ENCODE results near the gene CNTN4.
A peak's percentile ranks its signal among the peaks of the same experiment; 100 is the strongest.

The CNTN4 gene

DNA sequence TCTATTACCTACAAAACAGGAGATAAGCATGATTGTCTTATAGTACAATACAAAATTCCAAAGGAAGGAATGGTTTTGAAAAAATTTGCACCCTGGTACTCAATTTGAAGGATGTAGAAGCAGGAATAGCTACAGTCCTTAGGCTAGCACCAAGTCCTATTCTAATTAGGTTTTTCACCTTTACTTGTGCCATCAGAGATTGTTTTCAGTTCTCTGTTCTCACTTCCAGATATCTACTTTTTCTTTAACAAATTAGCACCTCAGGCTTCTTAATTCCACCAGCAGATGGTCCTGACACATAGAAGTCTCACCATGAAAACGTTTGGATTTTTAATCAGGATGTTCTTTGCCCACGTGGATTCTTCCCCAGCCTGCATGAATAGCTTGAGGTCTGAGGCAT, 967.7 kb downstream of the CNTN4 start:
- no peak for DNase-seq (ENCODE audit: low read depth, low spot score)
- H3K27ac ChIP-seq, result no peak overlapping the region

DNA sequence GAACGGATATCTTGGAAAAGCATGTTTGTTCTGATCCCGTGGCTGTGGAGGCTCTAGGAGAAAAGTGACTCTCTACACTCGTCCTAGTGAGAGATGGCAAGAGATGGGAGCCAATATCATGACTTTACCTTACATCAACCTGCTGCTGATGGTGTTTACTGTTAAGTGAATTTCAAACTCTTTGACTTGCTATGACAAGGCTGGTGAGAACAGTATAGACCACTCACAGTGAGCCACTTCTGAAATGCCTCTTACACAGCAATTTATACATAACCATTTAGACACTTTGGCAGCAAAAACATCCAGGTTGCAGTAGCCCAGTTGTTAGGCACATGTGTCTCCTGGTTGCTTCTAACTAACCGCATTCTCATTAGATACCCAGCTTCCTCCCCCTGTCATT, 968.2 kb downstream of the CNTN4 start:
- no peak for DNase-seq (ENCODE audit: low read depth, low spot score)
- H3K27ac ChIP-seq, result no peak overlapping the region

DNA sequence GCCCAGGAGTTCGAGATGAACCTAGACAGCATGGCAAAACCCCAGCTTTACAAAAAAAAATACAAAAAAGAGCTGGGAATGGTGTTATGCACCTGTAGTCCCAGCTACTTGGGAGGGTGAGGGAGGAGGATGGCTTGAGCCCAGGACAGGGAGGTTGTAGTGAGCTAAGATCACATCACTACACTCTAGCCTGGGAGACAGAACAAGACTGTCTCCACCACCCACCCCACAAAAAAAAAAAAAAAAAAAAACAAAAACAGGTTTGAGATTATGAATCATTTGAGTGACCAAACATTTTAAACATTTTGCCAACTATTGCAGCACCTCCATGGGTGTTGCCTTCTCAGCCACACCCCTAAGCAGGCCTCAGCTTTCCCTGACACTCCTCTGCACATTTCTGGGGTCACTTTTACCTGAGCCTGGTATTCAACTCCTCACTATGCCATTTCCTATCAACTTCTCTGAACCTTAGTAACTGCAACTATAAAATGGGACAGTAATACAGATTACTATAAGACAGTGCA, 969.8 kb downstream of the CNTN4 start:
- H3K27ac ChIP-seq, result peak overlapping the region; percentile 75
- DNase-seq (ENCODE audit: low read depth, low spot score), result peak; percentile 27

DNA sequence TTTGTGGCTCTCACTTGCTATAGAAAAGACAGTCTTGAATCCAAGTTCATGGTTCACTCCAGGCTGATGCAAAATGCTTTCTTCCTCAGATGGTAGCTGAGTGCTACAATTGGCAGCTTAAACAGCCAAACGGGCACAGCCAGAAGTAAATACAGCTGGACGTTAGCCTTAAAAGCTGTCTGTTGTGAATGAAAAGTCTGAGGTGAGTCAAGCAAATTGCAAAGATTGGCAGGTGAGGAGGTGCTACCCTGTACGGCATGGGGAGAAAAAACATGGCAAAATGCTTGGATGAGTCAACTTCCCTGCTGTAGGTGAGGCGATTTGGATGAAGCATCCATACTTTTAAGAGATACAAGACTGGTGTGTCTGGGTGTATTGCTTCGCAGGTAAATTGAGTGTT, 971.1 kb downstream of the CNTN4 start:
- DNase-seq (ENCODE audit: low read depth, low spot score), result peak; percentile 14
- peak overlapping the region; percentile 75 for H3K27ac ChIP-seq

DNA sequence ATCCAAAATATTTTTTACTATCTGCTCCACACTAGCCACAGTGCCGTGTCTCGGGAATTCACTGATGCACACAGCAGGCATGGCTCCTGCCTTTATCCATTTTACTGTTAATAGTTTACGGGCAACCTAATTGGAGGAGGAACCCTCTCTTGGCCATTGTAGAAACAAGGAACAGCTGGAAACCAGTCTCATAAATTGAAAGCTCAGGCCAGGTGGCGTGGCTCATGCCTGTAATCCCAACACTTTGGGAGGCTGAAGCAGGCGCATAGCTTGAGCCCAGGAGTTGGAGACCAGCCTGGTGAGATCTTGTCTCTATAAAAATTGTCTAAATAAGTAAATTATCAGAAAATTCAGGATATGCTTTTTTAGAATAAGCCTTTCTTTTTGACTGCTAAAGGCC, 972.5 kb downstream of the CNTN4 start:
- H3K27ac ChIP-seq, result no peak overlapping the region
- no peak for DNase-seq (ENCODE audit: low read depth, low spot score)

DNA sequence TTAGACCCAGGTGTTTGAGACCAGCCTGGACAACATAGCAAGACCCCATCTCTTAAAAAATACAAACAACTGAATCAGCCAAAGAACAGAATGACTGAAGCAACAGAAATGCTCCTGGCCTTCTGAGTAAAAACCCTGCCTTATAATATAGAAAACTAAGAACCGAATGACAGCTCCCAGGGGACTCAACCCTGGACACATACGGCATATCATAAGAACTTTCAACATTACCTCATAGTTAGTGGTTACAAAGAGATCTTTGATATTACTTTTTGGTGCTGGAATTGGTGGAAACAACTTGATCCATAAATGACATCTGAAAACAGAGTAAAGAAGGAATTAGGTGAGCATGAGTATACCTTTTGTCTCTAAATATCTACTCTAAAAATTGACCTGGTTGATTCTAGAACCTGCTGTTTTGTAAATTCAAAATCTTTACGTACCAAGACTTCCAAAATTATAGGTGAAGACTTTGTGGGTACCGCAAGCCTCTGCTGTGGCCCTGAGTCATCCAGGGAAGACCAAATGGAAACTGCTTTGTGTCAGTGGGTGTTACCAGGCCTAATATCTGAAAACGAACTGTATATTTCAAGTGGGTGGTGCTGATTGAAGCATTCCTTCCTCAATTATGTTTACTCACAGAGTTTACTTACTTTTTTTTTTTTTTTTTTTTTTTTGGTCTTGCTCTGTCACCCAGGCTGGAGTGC, 976.0 kb downstream of the CNTN4 start:
- DNase-seq (ENCODE audit: low read depth, low spot score), result no peak
- no peak overlapping the region for H3K27ac ChIP-seq

DNA sequence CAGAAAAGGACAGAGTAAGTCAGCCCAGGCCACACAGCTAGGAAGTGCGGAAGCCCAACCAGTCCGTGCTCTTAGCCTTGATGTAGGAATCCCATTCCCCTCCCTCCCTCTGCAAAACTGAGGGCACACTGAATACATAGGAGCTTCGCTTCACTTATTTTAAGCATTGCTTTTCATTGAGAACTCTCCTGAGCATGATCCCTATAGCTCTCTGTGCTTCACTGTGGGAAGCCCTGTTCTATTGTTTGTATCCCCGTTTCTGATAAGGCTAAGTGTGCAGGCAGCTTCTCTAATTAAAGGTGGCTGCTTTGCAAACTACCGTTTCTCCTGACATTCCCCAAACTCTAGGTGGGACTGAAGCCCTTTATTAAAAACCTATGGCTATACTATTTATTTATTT, 981.6 kb downstream of the CNTN4 start:
- no peak for DNase-seq (ENCODE audit: low read depth, low spot score)
- H3K27ac ChIP-seq, result no peak overlapping the region

DNA sequence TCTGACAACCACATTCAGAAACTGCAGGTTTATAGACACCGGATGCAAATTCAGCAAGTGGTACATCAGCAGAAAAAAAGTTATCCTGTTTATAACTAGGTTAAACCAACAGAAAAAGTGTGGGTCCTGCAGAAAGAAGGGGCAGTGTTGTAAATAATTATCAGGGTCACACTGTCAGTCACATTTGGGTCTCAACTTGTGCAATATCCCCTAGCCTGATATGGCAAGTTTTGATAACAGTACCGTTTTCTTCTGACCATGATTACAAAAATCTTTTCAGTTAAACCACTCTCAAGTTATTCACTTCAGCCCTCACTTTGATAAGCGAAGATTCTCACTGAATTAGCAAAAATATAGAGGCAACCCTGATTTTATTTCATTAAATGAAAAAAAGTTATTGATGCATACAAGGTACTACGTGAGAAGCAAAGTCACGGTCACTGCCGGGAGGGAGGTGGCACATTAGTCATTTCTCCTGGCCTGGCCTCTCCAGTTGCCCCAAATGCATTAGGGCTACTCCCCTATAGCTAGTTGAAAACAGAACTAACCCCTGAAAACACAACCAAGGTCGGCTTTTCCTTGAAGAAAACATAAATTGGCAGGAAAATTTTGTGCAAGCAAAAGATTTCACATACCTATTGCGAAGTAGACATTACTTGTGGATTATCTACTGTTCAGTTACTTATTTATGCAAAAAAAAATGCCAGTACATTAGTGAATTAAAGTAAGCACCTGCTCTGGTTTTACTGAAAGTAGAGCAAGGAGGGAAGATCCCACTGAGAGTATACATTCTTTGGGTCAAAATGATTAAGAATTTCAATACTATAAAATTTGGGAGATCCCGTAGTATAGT, 982.9 kb downstream of the CNTN4 start:
- H3K27ac ChIP-seq, result no peak overlapping the region
- no peak for DNase-seq (ENCODE audit: low read depth, low spot score)

DNA sequence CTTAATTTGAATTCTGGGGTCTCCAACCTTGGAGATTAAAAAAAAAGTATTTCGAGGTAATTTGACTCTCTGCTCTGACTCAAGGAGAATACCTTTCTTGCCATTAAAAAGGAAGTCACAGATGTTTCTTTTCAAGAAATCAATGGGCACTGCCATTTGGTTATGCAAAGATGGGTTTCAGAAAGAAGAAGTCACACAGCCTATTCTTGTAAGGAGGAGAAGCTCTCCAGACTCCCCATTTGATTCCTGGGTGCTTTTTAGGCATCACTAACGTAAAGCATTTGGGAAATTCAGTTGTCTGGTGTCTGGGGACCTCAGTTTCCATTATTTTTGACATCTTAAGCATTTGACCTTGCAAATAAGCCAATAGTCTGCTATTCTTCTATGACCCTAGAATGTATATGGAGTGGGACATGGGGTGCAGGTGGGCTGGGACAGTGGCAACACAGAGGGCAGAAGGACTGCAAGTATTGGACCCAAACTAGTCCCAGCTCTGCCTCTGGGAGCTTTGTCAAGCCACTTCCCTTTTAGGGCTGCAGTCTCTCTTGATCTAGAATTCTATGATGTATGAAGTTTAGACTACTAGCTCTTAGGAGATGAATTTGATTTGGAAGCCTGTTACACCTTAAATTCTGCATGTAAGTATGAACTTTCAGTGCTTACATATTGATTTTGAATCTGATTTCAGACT, 983.7 kb downstream of the CNTN4 start:
- DNase-seq (ENCODE audit: low read depth, low spot score), result no peak

DNA sequence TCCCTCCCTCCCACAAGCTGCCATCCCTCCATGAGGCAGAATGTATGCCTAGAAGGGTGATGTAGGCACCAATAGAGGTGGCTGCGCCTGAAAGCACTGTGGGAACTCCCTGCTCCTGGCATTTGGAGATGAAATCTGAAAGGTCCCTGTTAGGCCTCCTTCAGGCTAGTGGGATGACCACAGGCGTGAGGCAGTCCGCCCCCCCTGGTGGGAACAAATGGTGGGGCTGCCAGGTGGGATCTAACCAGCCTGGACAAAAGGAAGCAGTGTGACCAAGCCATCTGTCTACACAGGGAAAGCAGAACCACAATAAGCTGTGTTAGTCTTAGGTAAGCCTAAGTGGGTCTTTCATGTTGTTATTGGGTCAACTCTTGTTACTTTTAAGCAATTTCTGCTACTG, 986.2 kb downstream of the CNTN4 start:
- no peak overlapping the region for H3K27ac ChIP-seq
- no peak for DNase-seq (ENCODE audit: low read depth, low spot score)

More for the DNA sequence above, 983.7 kb downstream of the CNTN4 start:
- H3K27ac ChIP-seq, result no peak overlapping the region

DNA sequence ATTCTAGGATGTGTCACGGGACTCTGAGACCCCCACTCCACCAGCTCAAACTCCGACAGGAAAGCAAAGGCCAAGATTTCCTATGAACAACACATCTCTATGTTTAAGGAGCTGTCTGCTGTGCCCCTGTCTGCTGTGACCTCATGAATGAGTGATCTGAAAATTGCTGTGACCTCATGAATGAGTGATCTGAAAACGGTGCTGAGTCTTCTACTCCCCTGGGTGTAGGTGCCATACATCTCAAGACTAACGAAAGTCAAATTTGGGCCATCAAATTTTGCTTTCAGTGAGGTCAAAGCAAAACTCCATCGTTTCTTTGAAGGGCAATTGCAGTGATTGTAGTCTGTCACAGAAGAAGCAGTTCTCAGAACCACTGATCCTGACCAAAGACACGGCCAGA, 987.1 kb downstream of the CNTN4 start:
- no peak for DNase-seq (ENCODE audit: low read depth, low spot score)
- no peak overlapping the region for H3K27ac ChIP-seq

DNA sequence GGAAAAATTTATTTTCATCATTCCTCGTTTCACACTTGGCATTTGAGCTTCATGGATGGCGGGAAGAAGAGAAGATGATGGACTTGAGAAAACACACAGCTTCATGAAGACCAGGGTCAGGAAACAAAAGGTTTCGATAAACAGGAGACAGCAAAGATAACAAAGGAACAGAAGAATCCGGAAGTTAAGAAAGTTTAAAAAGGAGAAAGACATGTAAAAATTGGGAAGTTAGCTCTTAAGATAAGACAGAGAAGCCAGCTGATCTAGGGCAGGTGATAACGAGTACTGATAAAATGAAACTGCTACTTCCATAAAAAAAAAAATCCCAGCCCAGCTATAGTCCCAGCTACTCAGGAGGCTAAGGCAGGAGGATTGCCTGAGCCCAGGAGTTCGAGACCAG, 987.6 kb downstream of the CNTN4 start:
- H3K27ac ChIP-seq, result no peak overlapping the region
- no peak for DNase-seq (ENCODE audit: low read depth, low spot score)

DNA sequence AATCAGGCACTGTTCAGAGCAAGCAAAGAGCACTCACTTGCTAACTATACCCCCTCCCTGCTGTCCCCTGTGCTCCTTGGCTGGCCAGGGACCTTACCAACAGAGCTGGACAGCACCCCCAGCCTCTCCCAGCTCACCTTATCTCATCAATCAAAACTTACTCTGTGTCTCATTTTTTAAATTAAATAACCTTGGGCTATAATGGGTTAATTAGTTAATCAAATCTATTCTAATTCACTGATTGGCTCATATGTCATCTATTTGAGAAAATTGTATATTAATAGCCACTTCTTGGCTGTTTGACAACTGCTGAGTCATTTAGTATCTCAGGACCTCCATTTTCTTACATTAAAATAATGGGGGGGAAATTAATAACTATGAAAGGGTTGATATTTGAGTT, 988.6 kb downstream of the CNTN4 start:
- no peak overlapping the region for H3K27ac ChIP-seq
- no peak for DNase-seq (ENCODE audit: low read depth, low spot score)

DNA sequence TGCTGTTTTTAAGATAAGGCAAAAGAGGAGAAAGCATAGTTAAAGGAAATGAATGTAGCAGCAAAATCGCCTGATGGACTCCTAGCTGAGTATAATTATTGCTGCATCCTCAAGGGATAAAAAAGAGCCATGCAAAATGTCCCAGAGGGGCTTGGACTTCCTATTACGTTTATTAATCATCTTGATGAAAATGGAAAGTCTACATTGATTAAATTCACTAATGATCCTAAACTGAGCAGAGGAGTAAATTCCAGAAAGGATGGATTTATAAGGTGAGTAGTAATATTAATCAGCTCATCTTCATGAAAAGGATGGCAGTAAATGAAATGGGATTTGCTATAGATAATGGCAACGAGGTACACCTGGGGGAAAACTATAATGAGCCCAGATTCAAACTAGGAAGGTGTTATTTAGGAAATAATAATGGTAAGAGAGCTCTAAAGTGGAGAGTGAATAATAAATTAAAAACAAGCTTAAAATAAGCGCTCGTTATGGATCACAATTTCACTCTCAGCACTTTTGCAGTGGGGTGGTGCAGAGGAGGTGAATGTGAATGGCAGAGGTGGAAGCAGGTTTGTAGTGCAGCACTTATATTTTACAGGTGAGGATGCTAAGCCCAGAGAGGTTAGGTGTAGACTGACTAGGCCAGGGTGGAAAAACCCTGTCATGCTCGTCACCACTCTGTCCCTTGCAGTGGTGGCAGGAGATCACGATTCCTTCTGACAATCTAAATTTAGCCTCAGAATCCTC, 989.2 kb downstream of the CNTN4 start:
- H3K27ac ChIP-seq, result no peak overlapping the region
- DNase-seq (ENCODE audit: low read depth, low spot score), result no peak

DNA sequence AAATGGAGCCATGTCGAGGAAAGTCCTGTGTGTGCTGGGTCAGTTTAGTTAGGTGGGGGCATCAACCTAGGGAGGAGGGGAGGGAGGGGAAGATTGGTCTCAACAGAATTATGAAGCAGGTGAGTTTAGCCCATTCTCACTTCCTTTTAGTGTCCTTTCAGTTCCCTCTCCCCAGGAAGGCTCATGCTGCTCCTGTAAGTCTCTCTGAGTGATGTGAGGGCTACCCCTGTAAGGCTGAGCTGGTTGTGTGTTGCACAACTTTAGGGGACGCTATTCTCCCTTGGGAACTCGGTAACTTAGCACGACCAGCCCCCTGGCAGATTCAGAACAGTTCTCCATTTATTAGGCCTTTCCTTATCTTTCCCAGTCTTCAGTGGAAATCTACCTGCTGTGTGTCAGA, 990.4 kb downstream of the CNTN4 start:
- H3K27ac ChIP-seq, result no peak overlapping the region

DNA sequence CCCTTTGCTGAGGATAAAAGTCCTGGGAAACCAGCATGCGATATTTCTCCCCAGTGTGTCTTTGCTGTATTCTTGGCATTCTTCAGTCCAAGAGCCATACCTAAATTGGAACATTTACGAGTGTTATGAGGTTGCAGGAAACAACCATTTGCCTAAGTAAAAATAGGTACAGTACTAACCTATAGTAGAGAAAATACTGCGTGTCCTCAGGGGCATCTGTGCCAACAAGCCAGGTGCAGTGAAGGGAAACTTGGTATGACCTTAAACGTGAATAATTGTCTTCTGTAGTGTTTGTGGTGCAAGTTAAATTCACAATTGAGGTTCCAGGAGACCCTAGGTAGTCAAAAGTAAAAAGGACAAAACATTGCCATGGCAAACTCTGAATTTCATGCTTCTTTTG, 999.3 kb downstream of the CNTN4 start:
- H3K27ac ChIP-seq, result no peak overlapping the region
- DNase-seq (ENCODE audit: low read depth, low spot score), result no peak

More for the DNA sequence above, 990.4 kb downstream of the CNTN4 start:
- DNase-seq (ENCODE audit: low read depth, low spot score), result no peak

DNA sequence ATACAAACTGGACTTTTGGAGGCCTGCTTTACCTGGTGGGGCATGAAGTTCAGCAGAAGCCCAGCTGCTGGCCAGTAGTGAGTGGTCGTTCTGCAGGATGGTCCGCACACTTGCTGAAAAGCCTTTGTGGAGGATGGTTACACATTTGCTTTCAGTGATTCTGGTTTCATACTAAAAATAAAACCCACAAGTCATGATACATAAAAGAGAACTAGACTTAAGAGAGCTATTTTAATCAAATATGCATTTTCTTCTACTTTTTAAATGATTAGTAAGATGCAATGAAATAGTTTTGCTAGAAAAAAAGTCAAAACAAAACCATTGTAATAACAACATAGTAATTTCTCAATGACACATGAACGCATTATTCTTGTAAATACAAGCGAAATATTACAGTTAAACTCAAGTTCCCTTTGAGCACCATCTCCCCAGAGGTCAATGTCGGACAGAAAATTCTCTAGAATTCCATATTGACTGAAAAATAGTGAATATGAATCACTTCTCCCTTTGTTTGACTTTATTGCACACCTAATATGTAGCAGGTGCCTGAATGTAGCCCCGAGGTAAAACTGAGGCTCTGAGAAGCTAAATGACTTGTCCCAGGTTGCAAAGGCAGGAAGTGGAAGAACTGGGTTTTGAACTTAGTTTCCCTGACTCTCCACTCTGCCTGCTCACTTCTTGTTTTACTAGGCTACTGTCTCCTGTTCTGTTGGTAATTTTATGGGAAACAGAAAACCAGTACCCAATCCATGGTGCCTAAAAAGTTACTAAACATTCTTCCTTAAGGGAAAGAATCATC, 1003.2 kb downstream of the CNTN4 start:
- no peak for DNase-seq (ENCODE audit: low read depth, low spot score)
- H3K27ac ChIP-seq, result no peak overlapping the region

DNA sequence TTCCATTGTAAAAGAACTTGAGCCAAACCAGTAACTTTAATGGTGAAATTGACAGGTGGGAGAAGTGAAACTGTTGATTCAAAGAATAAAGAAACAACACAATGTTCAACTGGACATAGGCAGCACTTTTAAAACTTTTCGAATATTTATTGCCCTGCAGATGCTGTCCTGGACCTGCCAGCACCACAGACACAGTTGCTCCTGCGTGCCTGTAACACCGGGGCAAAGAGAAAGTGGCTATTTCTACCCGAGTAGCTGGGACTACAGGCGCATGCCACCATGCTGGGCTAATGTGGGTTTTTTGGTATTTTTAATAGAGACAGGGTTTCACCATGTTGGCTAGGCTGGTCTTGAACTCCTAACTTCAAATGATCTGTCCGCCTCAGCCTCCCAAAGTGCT, 1004.1 kb downstream of the CNTN4 start:
- no peak overlapping the region for H3K27ac ChIP-seq
- DNase-seq (ENCODE audit: low read depth, low spot score), result no peak

DNA sequence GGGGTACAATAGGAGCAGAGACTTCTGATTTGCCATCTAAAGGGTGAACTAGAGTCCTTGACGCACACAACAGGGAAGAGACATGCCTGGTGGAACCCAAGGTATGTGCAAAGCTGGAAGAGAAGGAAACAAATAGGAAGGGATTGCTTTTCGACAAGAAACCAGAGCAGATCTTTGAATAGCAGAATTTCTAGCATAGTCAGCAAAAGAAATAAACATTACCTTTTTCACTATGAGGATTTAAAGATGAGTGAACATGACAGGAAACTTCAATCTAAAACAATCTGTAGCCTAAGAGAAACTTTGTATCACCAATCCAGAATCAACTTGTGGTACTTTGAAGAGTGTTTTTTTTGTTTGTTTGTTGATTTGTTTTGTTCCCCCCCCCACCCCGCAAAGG, 1006.6 kb downstream of the CNTN4 start:
- no peak for DNase-seq (ENCODE audit: low read depth, low spot score)
- no peak overlapping the region for H3K27ac ChIP-seq

All from epithelial cell of prostate (primary cell).